Stomach (tissue), 9 donors: Measurements from ENCODE around the gene SCMH1. TPM values are rescaled to one million over a fixed set of nuclear protein-coding genes. Genes with fewer than 3 reads are reported as not detected.

Experiments used
- DNase-seq, 2 donors: peaks; one replicate each; pipeline versions ENCODE4 v3.0.0 to v3.0.0-alpha.2; 2013 to 2019
- H3K27ac ChIP-seq, 5 donors: fragments of 200-600 bp in 4 of 5; sonication (generic) in 4 of 5; one replicate each; pipeline ENCODE4 v1.5.1; 2013 to 2019; ENCODE audit warnings: mild to moderate bottlenecking in 1 of 5, moderate library complexity in 1 of 5
- H3K27me3 ChIP-seq, 3 donors: fragments of 200-600 bp; sonication (generic); one replicate each; pipeline ENCODE4 v1.5.1; 2017 to 2019; ENCODE audit warnings: mixed run types in 1 of 3
- H3K36me3 ChIP-seq, 4 donors: fragments of 200-600 bp; sonication (generic); 1 replicate in 3 of 4; 2 replicates in 1 of 4; pipeline ENCODE4 v1.5.1; 2016 to 2019
- H3K4me1 ChIP-seq, 4 donors: fragments of 200-600 bp; sonication (generic); one replicate each; pipeline ENCODE4 v1.5.1; 2016 to 2019
- H3K4me3 ChIP-seq, 4 donors: fragments of 200-600 bp; sonication (generic) in 3 of 4; one replicate each; pipeline ENCODE4 v1.5.1; 2016 to 2019; ENCODE audit warnings: mild to moderate bottlenecking in 1 of 4
- H3K9me3 ChIP-seq, 4 donors: fragments of 200-600 bp; sonication (generic); one replicate each; pipeline ENCODE4 v1.5.1; 2016 to 2019
- EP300 ChIP-seq: sonication (generic); formaldehyde crosslinking; IDR thresholded peaks from one replicate; pipeline ENCODE4 v1.6.1; 2017; ENCODE audit warnings: antibody characterized with exemption
- POLR2A ChIP-seq, 4 donors: fragments of 450-650 bp; IDR thresholded peaks; one replicate each; pipeline ENCODE4 v1.6.1; 2016; ENCODE audit warnings: antibody characterized with exemption in 4 of 4, control low read depth in 2 of 4, mild to moderate bottlenecking in 1 of 4, moderate library complexity in 1 of 4
- POLR2AphosphoS5 ChIP-seq, 3 donors: sonication (generic); formaldehyde crosslinking; IDR thresholded peaks; one replicate each; pipeline ENCODE4 v1.6.1; 2016; ENCODE audit warnings: antibody characterized with exemption in 3 of 3
- WGBS, 5 donors: extraction: QIAGEN DNeasy Blood & Tissue Kit in 3 of 5; methylation state at CpG; one replicate each; pipeline versions ENCODE4 v1.1.5 to v1.1.7; 2013 to 2018; 5-methylcytosine and 5-hydroxymethylcytosine counted together
- intact Hi-C: fragments of 100-400 bp; cut with DNase I; formaldehyde crosslinking; loops from one replicate; pipeline ENCODE4 v1.15.1; 2023; ENCODE audit warnings: low total_unique reads
- polyA plus RNA-seq, 3 donors: library from polyadenylated mRNA; stranded (reverse); fragments of 200-250 nt; gene quantifications; one replicate each; pipeline ENCODE4 v1.2.3, GENCODE V29; 2013
- total RNA-seq, 5 donors: library from RNA; depleted of rRNA; stranded (reverse); fragments of >200 nt; gene quantifications; one replicate each; pipeline versions ENCODE4 v1.1.0 to v1.2.3, GENCODE V29; 2014 to 2016
- TF ChIP-seq, protein P1 (sequence below), 7 experiments: fragments of 450-650 bp in 4 of 7; fragments of 200-600 bp in 3 of 7; sonication (generic) in 3 of 7; IDR thresholded peaks; one replicate each; pipeline ENCODE4 v1.5.1; 2016 to 2019; ENCODE audit warnings: antibody characterized with exemption in 7 of 7, control low read depth in 2 of 7, mild to moderate bottlenecking in 1 of 7
- donor health status: healthy with polysubstance abuse.
- donor health status: Bipolar disorder and iron deficiency.
- donor health status: healthy.

The SCMH1 gene
- total and polyA plus RNA-seq, 8 donors, result 22.6 to 84.6 (median 35.6) TPM

- whole genome bisulfite sequencing, 5 donors, result 86 to 93% (median 89%) methylated on average over 8 of the region's 8 CpGs
- DNase-seq, result no peak
- peaks cover 30 to 100% (median 100%) of the 10 kb centered on the region in 4 donors for H3K36me3 ChIP-seq
- no peaks in the 10 kb centered on the region for H3K9me3 ChIP-seq
- no peak overlapping the region for H3K27ac ChIP-seq
- TF ChIP-seq POLR2A (IDR thresholded peaks at IDR 0.05), result no peak
- TF ChIP-seq POLR2AphosphoS5 (IDR thresholded peaks at IDR 0.05), result no peak
- TF ChIP-seq, protein P1, sequence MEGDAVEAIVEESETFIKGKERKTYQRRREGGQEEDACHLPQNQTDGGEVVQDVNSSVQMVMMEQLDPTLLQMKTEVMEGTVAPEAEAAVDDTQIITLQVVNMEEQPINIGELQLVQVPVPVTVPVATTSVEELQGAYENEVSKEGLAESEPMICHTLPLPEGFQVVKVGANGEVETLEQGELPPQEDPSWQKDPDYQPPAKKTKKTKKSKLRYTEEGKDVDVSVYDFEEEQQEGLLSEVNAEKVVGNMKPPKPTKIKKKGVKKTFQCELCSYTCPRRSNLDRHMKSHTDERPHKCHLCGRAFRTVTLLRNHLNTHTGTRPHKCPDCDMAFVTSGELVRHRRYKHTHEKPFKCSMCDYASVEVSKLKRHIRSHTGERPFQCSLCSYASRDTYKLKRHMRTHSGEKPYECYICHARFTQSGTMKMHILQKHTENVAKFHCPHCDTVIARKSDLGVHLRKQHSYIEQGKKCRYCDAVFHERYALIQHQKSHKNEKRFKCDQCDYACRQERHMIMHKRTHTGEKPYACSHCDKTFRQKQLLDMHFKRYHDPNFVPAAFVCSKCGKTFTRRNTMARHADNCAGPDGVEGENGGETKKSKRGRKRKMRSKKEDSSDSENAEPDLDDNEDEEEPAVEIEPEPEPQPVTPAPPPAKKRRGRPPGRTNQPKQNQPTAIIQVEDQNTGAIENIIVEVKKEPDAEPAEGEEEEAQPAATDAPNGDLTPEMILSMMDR (IDR thresholded peaks at IDR 0.05), result no peak
- TF ChIP-seq EP300, result no peak
- no peak overlapping the region for H3K4me3 ChIP-seq
- intact Hi-C loops, result no loop called here
- peaks cover 0 to 4% (median 1%) of the 10 kb centered on the region in 4 donors for H3K4me1 ChIP-seq
- no peaks in the 10 kb centered on the region for H3K27me3 ChIP-seq
Observed at GRCh38 chr1:40997096-40997495, 245.0 kb downstream of the SCMH1 start.

GRCh38 chr1:40989066-40989465 lies 253.0 kb downstream of the SCMH1 start:
- DNase-seq, result no peak
- Histone ChIP-seq H3K27ac (no peak overlapping the region), H3K36me3 (peaks cover 31 to 100% (median 93%) of the 10 kb centered on the region in 4 donors), H3K4me1 (peaks cover 0 to 27% (median 7%) of the 10 kb centered on the region in 4 donors), H3K4me3 (no peak overlapping the region), H3K27me3 (no peaks in the 10 kb centered on the region), H3K9me3 (no peaks in the 10 kb centered on the region)
- no peak for TF ChIP-seq POLR2A (IDR thresholded peaks at IDR 0.05)
- TF ChIP-seq, protein P1 (IDR thresholded peaks at IDR 0.05), result no peak
- TF ChIP-seq EP300, result no peak
- TF ChIP-seq POLR2AphosphoS5 (IDR thresholded peaks at IDR 0.05), result no peak
- intact Hi-C loops, result no loop called here
- WGBS, 5 donors, result 95 to 99% (median 99%) methylated on average over 5 of the region's 5 CpGs

GRCh38 chr1:40988280-40988679 lies 253.8 kb downstream of the SCMH1 start:
- intact Hi-C loops, result no loop called here
- H3K27ac ChIP-seq, result no peak overlapping the region
- H3K4me1 ChIP-seq, result peaks cover 0 to 34% (median 9%) of the 10 kb centered on the region in 4 donors

GRCh38 chr1:40987439-40988276 lies 254.4 kb downstream of the SCMH1 start:
- no peak overlapping the region for H3K27ac ChIP-seq
- WGBS, 5 donors, result 88 to 92% (median 91%) methylated on average over 9 of the region's 9 CpGs
- H3K36me3 ChIP-seq, result peaks cover 31 to 92% (median 84%) of the 10 kb centered on the region in 4 donors
- no peaks in the 10 kb centered on the region for H3K27me3 ChIP-seq
- H3K4me1 ChIP-seq, result peaks cover 0 to 40% (median 11%) of the 10 kb centered on the region in 4 donors
- no peaks in the 10 kb centered on the region for H3K9me3 ChIP-seq
- intact Hi-C loops, result no loop called here
- H3K4me3 ChIP-seq, result no peak overlapping the region
- no peak for DNase-seq
- no peak for TF ChIP-seq POLR2AphosphoS5 (IDR thresholded peaks at IDR 0.05)
- no peak for TF ChIP-seq POLR2A (IDR thresholded peaks at IDR 0.05)
- TF ChIP-seq, protein P1 (IDR thresholded peaks at IDR 0.05), result no peak
- no peak for TF ChIP-seq EP300

More at GRCh38 chr1:40988280-40988679, 253.8 kb downstream of the SCMH1 start:
- DNase-seq, result no peak
- 73 to 85% (median 84%) methylated on average over 3 of the region's 3 CpGs for WGBS, 5 donors
- H3K36me3 ChIP-seq, result peaks cover 31 to 98% (median 90%) of the 10 kb centered on the region in 4 donors
- no peaks in the 10 kb centered on the region for H3K9me3 ChIP-seq
- no peak for TF ChIP-seq POLR2AphosphoS5 (IDR thresholded peaks at IDR 0.05)
- no peak for TF ChIP-seq POLR2A (IDR thresholded peaks at IDR 0.05)
- H3K4me3 ChIP-seq, result no peak overlapping the region
- H3K27me3 ChIP-seq, result no peaks in the 10 kb centered on the region
